GM12878 (cell line): ENCODE results near the gene POT1. TPM values are rescaled to one million over a fixed set of nuclear protein-coding genes. Genes with fewer than 3 reads are reported as not detected.

ENCODE experiments used
- ATAC-seq: fragments of 200-7000 bp; cut with Tn5 transposase; 3 replicates; pipeline ENCODE4 v1.9.1; 2020; ENCODE audit warnings: mild to moderate bottlenecking, moderate library complexity
- BruUV-seq: library from RNA; stranded (reverse); fragments of 400-500 nt; replicated peaks from 2 replicates; lab custom pipeline; 2021; lab: Mats Ljungman, UMichigan
- CTCF ChIA-PET: fragments of 300-600 bp; sonication (Branson Sonifier 250); formaldehyde crosslinking; extraction: SDS; loops from one replicate; lab custom pipeline; 2021; ENCODE audit warnings: inconsistent platforms; lab: Yijun Ruan, JAX
- POLR2A ChIA-PET: fragments of 350-600 bp; formaldehyde crosslinking; extraction: SDS; loops from one replicate; lab custom pipeline; 2021; ENCODE audit warnings: inconsistent platforms; lab: Charles Lee
- RAD21 ChIA-PET: fragments of 300-600 bp; sonication (Branson Sonifier 250); formaldehyde crosslinking; loops from one replicate; lab custom pipeline; 2023; ENCODE audit warnings: antibody characterized with exemption; ENCODE audit not compliant: unreplicated experiment; lab: Charles Lee
- SMC1A ChIA-PET: fragments of 300-600 bp; sonication (Branson Sonifier 250); formaldehyde crosslinking; loops from one replicate; lab custom pipeline; 2023; ENCODE audit not compliant: unreplicated experiment, uncharacterized antibody; lab: Charles Lee
- DNase-seq: peaks from one replicate; pipeline ENCODE4 v3.0.0-alpha.2; 2011; ENCODE audit warnings: low read depth, low spot score
- FAIRE-seq: peaks from 3 replicates; lab custom pipeline; 2011; peaks lifted over from hg19 to GRCh38; lab: Jason Lieb, UNC
- H2AFZ ChIP-seq: 2 replicates; pipeline ENCODE4 v1.6.0; 2011; ENCODE audit warnings: low read depth, low read length, control low read depth; ENCODE audit not compliant: control insufficient read depth
- H3K27ac ChIP-seq: 2 replicates; pipeline ENCODE4 v1.5.1; 2011; ENCODE audit warnings: control low read depth; ENCODE audit not compliant: control insufficient read depth, insufficient read depth
- H3K27me3 ChIP-seq, 2 experiments: replicated peaks in 1 of 2; 2 replicates each; pipeline versions ENCODE4 v1.6.0 to v1.6.1; 2011; ENCODE audit warnings: low read length in 1 of 2; ENCODE audit not compliant: control insufficient read depth in 2 of 2, insufficient read depth in 2 of 2
- H3K36me3 ChIP-seq, 2 experiments: 2 replicates each; pipeline ENCODE4 v1.5.1; 2011; ENCODE audit warnings: low read length in 1 of 2; ENCODE audit not compliant: control insufficient read depth in 2 of 2, insufficient read depth in 2 of 2
- H3K4me1 ChIP-seq: 2 replicates; pipeline ENCODE4 v1.6.1; 2011; ENCODE audit warnings: mild to moderate bottlenecking, low read length, moderate library complexity, mixed read lengths; ENCODE audit not compliant: control insufficient read depth, insufficient read depth
- H3K4me2 ChIP-seq: 2 replicates; pipeline ENCODE4 v1.6.0; 2011; ENCODE audit warnings: control low read depth; ENCODE audit not compliant: control insufficient read depth, insufficient read depth
- H3K4me3 ChIP-seq: fragments of 200-600 bp; sonication (generic); 2 replicates; pipeline ENCODE4 v1.5.1; 2016
- H3K79me2 ChIP-seq: 2 replicates; pipeline ENCODE4 v1.6.0; 2011; ENCODE audit warnings: low read length; ENCODE audit not compliant: control insufficient read depth, insufficient read depth
- H3K9ac ChIP-seq: 2 replicates; pipeline ENCODE4 v1.8.0; 2011; ENCODE audit warnings: low read length, control low read depth, mixed read lengths; ENCODE audit not compliant: control insufficient read depth, insufficient read depth
- H3K9me3 ChIP-seq: replicated peaks from 3 replicates; pipeline ENCODE4 v1.5.1; 2011; ENCODE audit warnings: mild to moderate bottlenecking, low read length; ENCODE audit not compliant: control insufficient read depth, insufficient read depth
- H4K20me1 ChIP-seq: 2 replicates; pipeline ENCODE4 v1.6.0; 2011; ENCODE audit not compliant: control insufficient read depth, insufficient read depth
- EED ChIP-seq: sonication (generic); IDR thresholded peaks from 2 replicates; pipeline ENCODE4 v1.6.1; 2016; ENCODE audit warnings: antibody characterized with exemption, low read depth
- FOS ChIP-seq: IDR thresholded peaks from 3 replicates; pipeline ENCODE4 v1.6.1; 2011; ENCODE audit warnings: borderline replicate concordance; ENCODE audit not compliant: insufficient read length; ENCODE audit errors: extremely low read depth
- JUNB ChIP-seq: IDR thresholded peaks from 2 replicates; pipeline ENCODE4 v1.6.1; 2016; ENCODE audit warnings: antibody characterized with exemption, mild to moderate bottlenecking
- MEF2A ChIP-seq: IDR thresholded peaks from 2 replicates; pipeline ENCODE4 v1.6.1; 2011; ENCODE audit warnings: low read depth, mild to moderate bottlenecking, low read length, moderate library complexity; ENCODE audit not compliant: insufficient read depth
- NFYB ChIP-seq: IDR thresholded peaks from 2 replicates; pipeline ENCODE4 v1.6.1; 2011; ENCODE audit warnings: low read depth, mild to moderate bottlenecking, low read length, improper control_type of control experiment, moderate library complexity; ENCODE audit not compliant: insufficient read depth
- STAT3 ChIP-seq: IDR thresholded peaks from 2 replicates; pipeline ENCODE4 v1.6.1; 2011; ENCODE audit warnings: low read depth, low read length, improper control_type of control experiment
- WGBS: methylation state at CpG from one replicate; pipeline ENCODE4 v1.1.6; 2016; ENCODE audit warnings: low lambda C conversion rate; ENCODE audit not compliant: insufficient replicate concordance, insufficient coverage; ENCODE audit errors: missing lambda C conversion rate; 5-methylcytosine and 5-hydroxymethylcytosine counted together
- in situ Hi-C: fragments of 300-500 bp; cut with MboI; formaldehyde crosslinking; loops from 9 replicates; pipeline ENCODE4 v1.14.3; 2018; ENCODE audit warnings: mixed read lengths
- intact Hi-C: fragments of 100-400 bp; cut with micrococcal nuclease; formaldehyde crosslinking; loops from one replicate; pipeline ENCODE4 v1.14.2; 2022; ENCODE audit not compliant: unreplicated experiment
- polyA plus RNA-seq, 11 experiments: library from polyadenylated mRNA; depleted of rRNA in 4 of 11; unstranded in 6 of 11; stranded (reverse) in 5 of 11; fragments of >200 nt; fragmentation: Nextera tagmentation in 4 of 11; fragmentation: Illumina TruSeq in 1 of 11; extraction: Ambion mirVana in 4 of 11; extraction: Trizol in 1 of 11; gene quantifications; 1 replicate in 1 of 11; 2 replicates in 10 of 11; pipeline versions ENCODE4 v1.2.1 to v1.2.3, GENCODE V29; 2011 to 2016; ENCODE audit warnings: inconsistent platforms in 2 of 11, missing spikeins in 2 of 11, low read depth in 1 of 11
- total RNA-seq, 4 experiments: library from RNA; depleted of rRNA in 3 of 4; stranded (reverse); fragments of >200 nt in 3 of 4; fragmentation: Illumina TruSeq in 1 of 4; extraction: Trizol in 1 of 4; gene quantifications; 2 replicates each; pipeline versions ENCODE4 v1.2.1 to v1.2.3, GENCODE V29; 2013 to 2021
- TF ChIP-seq, protein P1 (sequence below): fragments of 450-650 bp; IDR thresholded peaks from 2 replicates; pipeline ENCODE4 v1.6.1; 2016; ENCODE audit warnings: mild to moderate bottlenecking
- TF ChIP-seq, protein P2 (sequence below): fragments of 450-650 bp; IDR thresholded peaks from 2 replicates; pipeline ENCODE4 v1.6.1; 2016; ENCODE audit warnings: mild to moderate bottlenecking
- TF ChIP-seq, protein P3 (sequence below): fragments of 450-650 bp; IDR thresholded peaks from 2 replicates; pipeline ENCODE4 v1.6.1; 2017; ENCODE audit warnings: mild to moderate bottlenecking, moderate library complexity

The POT1 gene
- total and polyA plus RNA-seq, 10 of the 15 experiments (the other 5 are each of a cell fraction or from before 2014, with no cell fraction given), result 16.3 to 87.0 (median 33.9) TPM

DNA sequence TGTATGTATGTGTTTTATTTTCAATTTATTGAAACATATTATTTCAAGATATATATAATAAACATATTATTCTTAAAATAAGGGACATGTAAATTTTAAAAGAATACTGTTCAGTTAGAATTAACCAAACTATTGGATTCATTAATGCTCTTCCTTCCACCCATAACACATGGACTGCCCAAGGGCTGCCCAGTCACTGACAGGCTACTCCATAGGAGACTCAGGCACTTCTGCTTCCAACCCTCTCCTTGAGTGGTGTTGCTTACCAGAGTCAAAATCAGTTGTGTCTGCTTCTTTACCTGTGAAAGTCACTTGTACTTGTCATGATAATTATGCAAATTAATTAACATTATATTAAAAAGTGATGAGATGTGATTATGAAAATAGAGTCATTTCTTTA is 154.2 kb downstream of the POT1 start (continued):
- no peak for TF ChIP-seq FOS

DNA sequence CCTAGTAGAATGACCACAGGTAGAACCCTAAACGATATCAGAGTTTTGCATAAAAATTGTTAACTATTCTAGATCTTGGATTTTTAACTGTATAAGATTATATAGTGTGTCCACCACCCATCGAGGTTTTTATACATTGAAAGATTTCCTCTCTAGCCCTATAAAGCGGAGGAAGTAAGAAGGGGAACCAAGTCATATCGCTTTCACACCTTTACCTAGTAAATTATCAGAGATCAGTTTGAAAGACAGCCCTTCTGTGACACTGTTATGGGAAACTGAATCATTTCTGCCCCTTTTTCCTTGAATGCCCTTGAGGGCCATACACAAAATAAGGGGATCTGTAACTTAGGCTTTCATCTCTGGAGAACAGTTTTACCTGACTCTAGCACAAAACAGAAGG is 155.7 kb downstream of the POT1 start:
- H3K4me1 ChIP-seq, result no peaks in the 10 kb centered on the region
- no peak overlapping the region for H3K9ac ChIP-seq
- ChIA-PET RAD21 (no interaction called here), CTCF (no interaction called here), POLR2A (no interaction called here), SMC1A (interaction anchor here (0.6 to 1.2 kb wide), 3 partner anchors 68 to 447 kb away, joined by 3 read pairs; no protein-coding TSS in a partner anchor)
- FAIRE-seq (no peak), DNase-seq (no peak), ATAC-seq (peak; percentile 69)
- H3K79me2 ChIP-seq, result no peaks in the 10 kb centered on the region
- H3K4me3 ChIP-seq, result no peak overlapping the region
- no peak overlapping the region for H2AFZ ChIP-seq
- intact Hi-C loops (no loop called here), in situ Hi-C loops (no loop called here)
- WGBS, result 31% methylated on average over 4 of the region's 4 CpGs
- no peaks in the 10 kb centered on the region for H4K20me1 ChIP-seq
- no peaks in the 10 kb centered on the region for H3K27me3 ChIP-seq
- no peak overlapping the region for H3K27ac ChIP-seq
- H3K36me3 ChIP-seq, result no peaks in the 10 kb centered on the region
- no peaks in the 10 kb centered on the region for H3K9me3 ChIP-seq
- no TSS peak for BruUV-seq
- no peak for TF ChIP-seq MEF2A
- no peak for TF ChIP-seq JUNB
- TF ChIP-seq, protein P1, sequence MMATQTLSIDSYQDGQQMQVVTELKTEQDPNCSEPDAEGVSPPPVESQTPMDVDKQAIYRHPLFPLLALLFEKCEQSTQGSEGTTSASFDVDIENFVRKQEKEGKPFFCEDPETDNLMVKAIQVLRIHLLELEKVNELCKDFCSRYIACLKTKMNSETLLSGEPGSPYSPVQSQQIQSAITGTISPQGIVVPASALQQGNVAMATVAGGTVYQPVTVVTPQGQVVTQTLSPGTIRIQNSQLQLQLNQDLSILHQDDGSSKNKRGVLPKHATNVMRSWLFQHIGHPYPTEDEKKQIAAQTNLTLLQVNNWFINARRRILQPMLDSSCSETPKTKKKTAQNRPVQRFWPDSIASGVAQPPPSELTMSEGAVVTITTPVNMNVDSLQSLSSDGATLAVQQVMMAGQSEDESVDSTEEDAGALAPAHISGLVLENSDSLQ, result peak; percentile 36; the same call in 1 of the 2 replicates
- no peak overlapping the region for H3K4me2 ChIP-seq

DNA sequence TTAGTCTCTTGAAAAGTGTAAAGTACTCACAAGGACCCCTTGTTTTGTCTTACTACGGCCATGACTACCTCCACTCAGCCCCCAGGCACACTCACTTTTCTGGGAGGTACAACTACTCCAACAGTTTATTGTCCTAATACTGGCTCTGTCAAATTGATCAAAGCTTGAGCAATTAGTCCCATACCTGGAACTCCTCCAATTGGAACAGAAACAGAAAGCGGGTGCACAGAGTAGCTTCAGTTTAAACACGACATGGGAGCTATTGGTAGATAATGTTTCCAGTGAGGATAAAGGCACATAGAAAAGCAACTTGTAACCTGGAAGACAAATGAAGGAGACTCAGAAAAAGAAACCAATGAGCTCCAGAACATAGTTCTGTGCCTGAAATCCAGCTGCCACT is 156.3 kb downstream of the POT1 start:
- Histone ChIP-seq H3K4me2 (no peak overlapping the region), H3K4me1 (no peaks in the 10 kb centered on the region), H2AFZ (no peak overlapping the region), H3K4me3 (no peak overlapping the region), H3K27me3 (no peaks in the 10 kb centered on the region), H4K20me1 (no peaks in the 10 kb centered on the region), H3K79me2 (no peaks in the 10 kb centered on the region), H3K9ac (no peak overlapping the region), H3K9me3 (no peaks in the 10 kb centered on the region), H3K27ac (no peak overlapping the region), H3K36me3 (no peaks in the 10 kb centered on the region)
- ChIA-PET SMC1A (interaction anchor here (0.6 to 1.2 kb wide), 4 partner anchors 11 to 446 kb away, joined by 3 read pairs; no protein-coding TSS in a partner anchor), CTCF (no interaction called here), RAD21 (no interaction called here), POLR2A (no interaction called here)
- BruUV-seq, result no TSS peak
- FAIRE-seq, result no peak
- in situ Hi-C loops, result no loop called here
- no peak for DNase-seq
- ATAC-seq, result no peak; the same call in 2 of the 3 replicates
- intact Hi-C loops, result no loop called here
- 20% methylated on average over 3 of the region's 3 CpGs for WGBS
- TF ChIP-seq EED, result no peak
- TF ChIP-seq, protein P2, sequence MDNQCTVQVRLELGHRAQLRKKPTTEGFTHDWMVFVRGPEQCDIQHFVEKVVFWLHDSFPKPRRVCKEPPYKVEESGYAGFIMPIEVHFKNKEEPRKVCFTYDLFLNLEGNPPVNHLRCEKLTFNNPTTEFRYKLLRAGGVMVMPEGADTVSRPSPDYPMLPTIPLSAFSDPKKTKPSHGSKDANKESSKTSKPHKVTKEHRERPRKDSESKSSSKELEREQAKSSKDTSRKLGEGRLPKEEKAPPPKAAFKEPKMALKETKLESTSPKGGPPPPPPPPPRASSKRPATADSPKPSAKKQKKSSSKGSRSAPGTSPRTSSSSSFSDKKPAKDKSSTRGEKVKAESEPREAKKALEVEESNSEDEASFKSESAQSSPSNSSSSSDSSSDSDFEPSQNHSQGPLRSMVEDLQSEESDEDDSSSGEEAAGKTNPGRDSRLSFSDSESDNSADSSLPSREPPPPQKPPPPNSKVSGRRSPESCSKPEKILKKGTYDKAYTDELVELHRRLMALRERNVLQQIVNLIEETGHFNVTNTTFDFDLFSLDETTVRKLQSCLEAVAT, result no peak
- TF ChIP-seq STAT3, result no peak
- TF ChIP-seq, protein P3, sequence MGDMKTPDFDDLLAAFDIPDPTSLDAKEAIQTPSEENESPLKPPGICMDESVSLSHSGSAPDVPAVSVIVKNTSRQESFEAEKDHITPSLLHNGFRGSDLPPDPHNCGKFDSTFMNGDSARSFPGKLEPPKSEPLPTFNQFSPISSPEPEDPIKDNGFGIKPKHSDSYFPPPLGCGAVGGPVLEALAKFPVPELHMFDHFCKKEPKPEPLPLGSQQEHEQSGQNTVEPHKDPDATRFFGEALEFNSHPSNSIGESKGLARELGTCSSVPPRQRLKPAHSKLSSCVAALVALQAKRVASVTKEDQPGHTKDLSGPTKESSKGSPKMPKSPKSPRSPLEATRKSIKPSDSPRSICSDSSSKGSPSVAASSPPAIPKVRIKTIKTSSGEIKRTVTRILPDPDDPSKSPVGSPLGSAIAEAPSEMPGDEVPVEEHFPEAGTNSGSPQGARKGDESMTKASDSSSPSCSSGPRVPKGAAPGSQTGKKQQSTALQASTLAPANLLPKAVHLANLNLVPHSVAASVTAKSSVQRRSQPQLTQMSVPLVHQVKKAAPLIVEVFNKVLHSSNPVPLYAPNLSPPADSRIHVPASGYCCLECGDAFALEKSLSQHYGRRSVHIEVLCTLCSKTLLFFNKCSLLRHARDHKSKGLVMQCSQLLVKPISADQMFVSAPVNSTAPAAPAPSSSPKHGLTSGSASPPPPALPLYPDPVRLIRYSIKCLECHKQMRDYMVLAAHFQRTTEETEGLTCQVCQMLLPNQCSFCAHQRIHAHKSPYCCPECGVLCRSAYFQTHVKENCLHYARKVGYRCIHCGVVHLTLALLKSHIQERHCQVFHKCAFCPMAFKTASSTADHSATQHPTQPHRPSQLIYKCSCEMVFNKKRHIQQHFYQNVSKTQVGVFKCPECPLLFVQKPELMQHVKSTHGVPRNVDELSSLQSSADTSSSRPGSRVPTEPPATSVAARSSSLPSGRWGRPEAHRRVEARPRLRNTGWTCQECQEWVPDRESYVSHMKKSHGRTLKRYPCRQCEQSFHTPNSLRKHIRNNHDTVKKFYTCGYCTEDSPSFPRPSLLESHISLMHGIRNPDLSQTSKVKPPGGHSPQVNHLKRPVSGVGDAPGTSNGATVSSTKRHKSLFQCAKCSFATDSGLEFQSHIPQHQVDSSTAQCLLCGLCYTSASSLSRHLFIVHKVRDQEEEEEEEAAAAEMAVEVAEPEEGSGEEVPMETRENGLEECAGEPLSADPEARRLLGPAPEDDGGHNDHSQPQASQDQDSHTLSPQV, result no peak
- no peak for TF ChIP-seq NFYB
